ENCODE measurements around the gene MAD1L1.
"Not testable (repeated sequence)": the region's sequence is repeated elsewhere in the genome, so short reads cannot be mapped to it uniquely, and the experiment has no call there.

The MAD1L1 gene

DNA sequence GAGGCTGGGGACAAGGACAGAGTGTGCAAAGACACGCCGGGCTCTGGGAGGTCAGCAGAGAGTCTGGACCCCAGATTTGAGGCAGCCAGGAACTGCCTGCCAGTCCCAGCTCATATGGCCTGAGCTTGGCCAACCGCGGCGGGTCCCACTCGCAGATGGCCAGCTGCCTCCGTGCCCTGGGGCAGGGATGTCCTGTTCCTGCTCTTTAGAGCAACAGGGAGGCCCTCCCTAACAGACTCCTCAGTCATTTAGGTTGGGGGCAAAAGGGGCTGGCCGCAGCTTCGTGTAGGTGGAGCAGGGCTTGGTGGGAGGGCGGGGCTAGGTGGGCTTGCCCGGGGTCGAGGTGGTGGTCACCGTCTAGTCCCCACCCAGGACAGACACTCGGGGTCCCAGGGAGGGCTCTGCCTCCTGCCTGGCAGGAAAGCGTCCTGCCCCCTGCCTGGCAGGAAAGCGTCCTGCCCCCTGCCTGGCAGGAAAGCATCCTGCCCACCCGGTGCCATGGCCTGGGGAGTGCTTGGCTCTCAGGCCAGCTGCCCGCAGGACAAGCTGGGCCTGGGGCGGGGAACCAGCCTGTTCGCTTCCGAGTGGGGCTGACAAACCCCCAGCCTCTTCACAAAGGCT, 393.7 kb downstream of the MAD1L1 start:
- not testable (repeated sequence) for DNase-seq (ENCODE audit: low read depth)

DNA sequence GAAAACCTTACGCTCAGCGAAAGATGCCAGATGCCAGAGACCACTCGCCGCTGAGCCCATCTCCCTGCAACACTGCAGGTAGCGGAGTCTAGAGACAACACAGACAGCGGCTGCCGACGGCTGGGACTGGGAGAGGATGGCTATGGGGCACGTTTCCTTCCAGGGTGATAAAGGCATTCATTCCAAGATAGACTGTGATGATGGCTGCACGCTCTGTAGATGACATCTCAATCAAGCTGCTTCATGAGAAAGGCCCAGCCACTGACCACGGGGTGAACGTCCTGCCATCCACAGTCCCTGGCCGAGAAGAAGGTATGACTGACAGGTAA, 394.2 kb downstream of the MAD1L1 start:
- not testable (repeated sequence) for DNase-seq (ENCODE audit: low read depth)

DNA sequence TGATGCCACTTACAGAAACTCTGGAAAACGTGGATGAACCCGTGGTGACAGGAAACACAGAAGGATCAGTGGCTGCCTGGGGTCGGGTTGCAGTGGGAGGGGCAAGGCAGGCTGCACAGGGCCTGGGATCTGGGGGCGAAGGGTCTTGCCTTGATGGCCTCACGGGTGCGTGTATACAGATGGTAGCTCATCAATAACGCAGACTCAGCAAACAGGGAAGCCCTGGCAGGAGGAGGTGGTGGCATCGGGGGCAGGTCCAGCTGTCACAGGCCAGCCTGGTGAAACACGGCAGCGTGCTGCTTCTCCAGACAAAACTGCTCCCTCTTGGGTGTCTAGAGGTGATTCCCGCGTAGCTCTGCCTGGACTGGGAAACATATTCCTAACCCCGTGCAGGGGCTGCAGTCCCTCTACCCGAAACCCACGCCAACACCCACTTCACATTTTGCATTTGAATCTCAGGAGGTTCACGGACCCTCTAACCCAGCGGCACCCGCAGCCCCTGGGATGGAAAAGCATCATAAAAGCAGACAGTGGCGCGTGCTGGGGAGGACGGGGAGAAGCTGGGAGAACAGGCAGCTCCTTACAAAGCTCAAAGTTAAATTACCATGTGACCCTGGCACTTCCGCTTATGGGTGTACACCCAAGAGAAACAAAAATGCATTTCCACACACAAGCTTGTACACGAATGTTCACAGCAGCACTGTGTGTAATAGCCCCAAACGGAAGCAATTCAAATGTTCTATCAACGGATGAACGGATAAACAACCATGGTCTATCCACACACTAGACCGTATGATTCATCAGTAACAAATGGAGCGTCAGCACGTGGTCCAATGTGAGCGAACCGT, 394.8 kb downstream of the MAD1L1 start:
- not testable (repeated sequence) for DNase-seq (ENCODE audit: low read depth)

DNA sequence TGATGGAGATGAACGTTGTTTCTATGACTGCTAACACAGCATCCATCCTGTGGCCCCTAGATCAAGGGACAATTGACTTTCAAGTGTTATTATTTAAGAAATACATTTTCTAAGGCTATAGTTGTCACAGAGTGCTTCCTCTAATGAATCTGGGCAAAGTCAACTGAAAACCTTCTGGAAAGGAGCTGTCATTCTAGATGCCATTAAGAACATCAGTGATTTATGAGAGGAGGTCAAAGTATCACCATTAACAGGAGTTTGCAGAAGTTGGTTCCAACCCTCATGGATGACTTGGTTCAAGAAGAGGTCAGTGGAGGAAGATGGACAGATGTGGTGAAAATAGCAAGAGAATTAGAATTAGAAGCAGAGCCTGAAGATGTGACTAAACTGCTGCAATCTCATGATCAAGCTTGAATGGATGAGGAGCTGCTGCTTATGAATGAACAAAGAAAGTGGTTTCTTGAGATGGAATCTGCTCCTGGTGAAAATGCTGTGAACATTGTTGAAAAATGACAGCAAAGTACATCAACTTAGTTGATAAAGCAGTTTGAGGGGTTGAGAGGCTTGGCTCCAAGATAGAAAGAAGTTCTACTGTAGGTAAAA, 400.7 kb downstream of the MAD1L1 start:
- not testable (repeated sequence) for DNase-seq (ENCODE audit: low read depth)

DNA sequence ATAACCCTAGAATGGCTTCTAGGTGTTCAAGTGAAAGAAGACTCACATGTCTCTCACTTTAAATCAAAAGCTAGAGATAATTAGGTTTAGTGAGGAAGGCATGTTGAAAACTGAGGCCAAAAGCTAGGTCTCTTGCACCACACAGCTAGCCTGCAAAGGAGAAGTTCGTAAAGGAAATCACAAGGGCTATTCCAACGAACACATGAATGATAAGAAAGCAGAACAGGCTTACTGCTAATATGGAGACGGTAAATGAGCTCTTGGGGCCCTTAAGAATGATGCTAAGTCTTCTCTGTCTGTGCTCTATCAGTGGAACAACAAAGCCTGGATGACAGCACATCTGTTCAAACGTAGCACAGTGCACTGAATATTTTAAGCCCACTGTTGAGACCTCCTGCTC, 401.3 kb downstream of the MAD1L1 start:
- not testable (repeated sequence) for DNase-seq (ENCODE audit: low read depth)

DNA sequence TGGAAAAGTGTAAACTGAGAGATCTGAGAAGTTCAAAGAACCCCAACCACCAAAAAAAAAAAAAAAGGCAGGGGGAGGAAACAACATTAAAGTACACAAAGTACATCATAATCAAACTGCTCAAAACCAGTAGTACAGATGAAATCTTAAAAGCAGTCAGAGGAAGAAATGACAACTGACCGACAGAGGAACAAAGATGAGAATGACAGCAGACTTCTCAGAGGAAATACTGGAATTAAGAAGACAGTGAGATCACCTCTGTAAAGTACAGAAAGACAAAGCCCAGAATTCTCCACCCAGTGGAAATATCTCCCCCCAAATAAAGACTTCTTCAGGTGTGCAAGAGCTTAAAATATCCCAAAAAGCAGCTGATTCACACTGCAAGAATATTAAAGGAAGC, 403.1 kb downstream of the MAD1L1 start:
- DNase-seq (ENCODE audit: low read depth) = not testable (repeated sequence)

DNA sequence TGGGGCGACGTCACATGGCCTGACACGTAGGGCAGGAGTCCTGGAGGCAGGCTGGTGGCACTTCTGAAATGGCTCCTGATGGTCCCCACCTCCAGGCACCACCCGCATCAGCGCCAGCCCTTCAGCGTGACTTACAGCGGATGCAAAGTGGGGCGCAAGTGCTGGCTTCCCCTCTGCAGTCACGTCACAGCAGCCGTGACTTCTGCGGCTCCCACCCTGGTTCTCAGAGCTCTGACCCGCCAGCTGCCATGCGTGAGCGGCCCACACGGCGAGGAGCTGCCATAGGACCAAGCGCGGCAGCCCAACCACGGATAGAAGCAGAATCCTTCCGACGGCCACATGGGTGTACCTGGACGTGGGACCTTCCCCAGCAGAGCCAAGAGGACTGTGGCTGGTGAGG, 403.6 kb downstream of the MAD1L1 start:
- DNase-seq (ENCODE audit: low read depth) = no peak

DNA sequence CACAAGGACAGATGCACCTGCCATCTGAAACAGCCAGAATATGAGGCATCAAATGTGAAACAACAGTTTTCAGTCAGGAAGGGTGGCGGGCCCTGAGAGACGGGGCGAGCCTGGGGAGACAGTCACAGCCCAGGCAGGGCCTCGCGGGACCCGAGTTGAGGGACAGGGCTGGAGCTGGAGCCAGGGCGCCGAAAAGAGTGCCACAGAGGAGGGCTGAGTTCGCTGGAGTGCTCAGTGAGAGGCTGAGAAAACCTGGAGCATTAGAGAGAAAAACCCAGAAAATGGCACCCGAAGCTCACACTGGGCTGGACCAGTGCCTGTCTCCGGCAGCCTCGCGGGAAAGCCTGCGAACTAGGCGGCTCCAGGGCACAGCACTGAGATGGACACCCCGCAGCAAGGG, 404.6 kb downstream of the MAD1L1 start:
- not testable (repeated sequence) for DNase-seq (ENCODE audit: low read depth)

DNA sequence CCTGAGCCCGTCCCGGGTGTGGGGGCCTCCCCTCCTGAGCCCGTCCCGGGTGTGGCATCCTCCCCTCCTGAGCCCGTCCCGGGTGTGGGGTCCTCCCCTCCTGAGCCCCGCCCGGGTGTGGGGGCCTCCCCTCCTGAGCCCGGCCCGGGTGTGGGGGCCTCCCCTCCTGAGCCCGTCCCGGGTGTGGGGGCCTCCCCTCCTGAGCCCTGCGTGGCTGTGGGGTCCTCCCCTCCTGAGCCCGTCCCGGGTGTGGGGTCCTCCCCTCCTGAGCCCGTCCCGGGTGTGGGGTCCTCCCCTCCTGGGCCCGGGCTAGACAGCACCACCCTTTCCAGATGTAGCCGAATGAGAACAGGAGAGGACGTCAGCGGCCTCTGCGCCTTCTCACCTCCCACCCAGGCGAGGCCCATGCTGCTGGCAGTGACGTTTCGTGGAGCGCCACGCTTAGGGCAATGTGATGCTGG, 405.2 kb downstream of the MAD1L1 start:
- DNase-seq (ENCODE audit: low read depth) = not testable (repeated sequence)

DNA sequence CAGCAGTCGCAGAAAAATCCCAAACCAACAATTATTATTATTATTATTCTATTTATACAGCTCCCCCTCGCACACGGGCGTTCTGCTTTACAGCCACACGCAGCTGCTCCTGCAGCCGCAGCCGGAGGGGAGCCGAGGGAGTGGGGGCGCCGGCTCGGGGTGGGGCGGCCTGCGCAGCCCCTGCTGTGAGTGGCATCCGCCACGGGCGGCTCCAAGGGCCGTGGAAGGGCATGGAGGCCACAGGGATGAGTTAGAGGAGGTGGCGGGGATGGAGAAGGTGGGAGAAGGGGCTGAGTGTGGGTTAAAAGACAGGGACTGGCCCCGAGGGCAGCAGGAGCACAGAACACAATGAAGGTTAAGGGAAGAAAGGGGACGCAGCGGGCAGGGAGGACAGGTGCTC, 405.8 kb downstream of the MAD1L1 start:
- not testable (repeated sequence) for DNase-seq (ENCODE audit: low read depth)

DNA sequence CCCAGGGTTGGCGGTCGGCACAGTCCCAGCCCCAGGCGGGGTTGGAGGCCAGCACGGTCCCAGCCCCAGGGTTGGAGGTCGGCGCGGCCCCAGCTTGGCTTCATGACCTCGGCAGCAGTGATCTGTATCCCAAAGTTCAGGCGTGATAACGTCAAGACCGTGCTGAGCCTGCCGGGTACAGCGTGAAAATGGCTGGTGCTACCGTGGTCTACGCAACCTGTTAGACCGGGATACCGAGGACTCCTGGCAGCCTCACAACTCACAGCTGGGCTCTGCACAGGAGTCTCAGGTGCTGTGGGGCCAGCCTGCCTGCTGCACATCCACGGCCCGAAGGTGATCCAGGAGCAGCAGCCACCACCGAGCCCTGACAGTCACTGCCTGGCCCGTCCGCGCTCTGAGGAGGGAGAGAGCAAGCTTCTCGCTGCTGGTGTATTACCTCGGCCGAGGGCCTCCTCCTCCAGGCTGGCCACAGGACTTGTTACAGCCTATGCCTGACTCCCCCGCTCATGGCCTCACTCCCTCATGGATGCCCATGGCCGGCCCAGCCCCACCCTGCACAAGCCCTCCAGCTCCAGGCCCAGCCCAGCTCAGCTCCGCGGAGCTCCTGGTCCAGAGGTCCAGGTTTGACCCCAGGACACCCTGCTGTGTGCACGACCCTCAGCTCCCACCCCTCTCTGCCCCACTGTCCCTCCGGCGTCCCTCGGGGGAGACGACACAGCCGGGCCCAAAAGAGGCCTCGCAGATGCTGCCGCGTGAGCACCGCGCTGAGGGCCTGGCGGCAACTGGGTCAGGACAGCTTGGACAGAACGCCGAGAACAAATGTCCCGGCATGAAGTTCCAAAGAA, 406.6 kb downstream of the MAD1L1 start:
- no peak for DNase-seq (ENCODE audit: low read depth)

DNA sequence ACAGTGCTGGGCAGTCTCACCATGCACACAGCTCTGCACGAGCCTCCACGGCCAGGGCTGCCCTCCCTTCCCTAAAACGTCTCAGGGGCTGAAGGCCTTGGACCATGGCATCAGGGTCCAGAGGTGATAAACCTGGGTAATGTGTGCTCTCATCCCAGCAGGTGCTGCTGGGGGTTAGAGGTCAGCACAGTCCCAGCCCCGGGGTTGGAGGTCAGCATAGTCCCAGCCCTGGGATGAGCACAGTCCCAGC, 407.2 kb downstream of the MAD1L1 start:
- not testable (repeated sequence) for DNase-seq (ENCODE audit: low read depth)

DNA sequence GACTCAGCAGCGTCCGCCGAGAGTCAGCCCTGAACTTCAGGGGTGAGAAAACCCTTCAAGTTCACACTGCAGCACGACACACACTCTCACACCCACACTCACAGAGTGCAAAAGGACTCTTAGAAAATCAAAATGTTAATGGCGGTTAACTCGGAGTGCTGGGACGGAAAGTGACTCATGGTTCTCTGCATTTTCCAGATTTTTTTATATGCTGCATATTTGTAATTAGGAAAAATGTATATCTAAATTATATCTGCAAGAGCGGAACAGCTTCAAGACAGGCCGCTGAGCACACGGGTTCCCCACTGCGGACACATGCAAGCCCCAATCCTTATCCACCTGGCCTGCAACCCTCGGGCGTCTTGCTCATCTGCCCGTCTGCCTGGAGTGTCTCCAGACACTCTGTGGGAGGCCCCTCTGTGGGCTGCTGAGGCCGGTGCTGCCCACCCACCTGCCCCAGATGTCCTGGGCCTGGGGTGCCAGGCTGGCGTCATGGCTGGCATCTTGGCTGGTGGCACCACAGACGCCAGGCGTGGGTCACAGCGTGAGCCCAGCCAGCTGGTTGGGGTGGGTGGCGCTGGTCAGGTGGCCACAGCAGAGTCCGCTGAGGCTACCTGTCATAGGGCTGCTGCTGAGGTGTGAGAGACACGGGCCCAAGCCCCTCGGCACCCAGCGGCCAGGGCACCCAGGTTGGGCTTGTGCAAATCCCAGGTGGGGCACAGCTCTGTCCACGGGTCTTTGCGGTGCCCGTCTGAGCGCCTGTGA, 407.7 kb downstream of the MAD1L1 start:
- DNase-seq (ENCODE audit: low read depth) = not testable (repeated sequence)

DNA sequence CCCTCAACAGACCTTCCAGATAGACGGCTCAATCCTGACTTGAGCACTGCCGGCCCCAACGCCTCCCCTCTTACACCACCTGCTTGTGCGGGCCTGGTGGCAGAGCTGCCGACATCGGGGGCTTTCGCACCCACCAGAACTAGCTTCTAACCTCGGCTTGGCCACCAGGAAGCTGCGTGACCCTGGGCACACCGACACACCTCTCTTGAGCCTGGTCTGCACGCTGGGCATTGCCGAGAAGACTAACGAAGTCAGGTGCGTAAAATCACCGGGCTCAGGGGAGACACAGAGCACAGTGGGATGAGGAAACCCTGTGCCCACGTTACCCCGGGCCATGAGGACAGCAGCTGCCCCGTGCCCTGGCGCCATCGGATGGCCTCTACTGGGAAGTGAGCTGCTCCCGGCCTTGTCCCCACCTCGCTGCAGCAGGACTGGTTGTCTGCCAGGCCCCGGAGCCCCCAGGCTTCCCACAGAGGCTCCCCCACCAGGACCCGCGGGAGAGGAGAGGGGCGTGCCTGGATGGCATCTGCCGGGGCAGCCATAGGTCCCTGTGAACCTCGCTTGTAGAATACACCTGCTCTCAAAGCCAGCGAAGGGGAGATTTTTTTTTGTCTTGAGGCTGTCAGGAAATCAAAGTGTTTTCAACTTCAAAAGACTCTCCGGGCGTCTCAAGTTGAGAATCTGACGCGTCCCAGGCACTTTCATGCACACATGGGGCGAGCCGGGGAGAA, 408.4 kb downstream of the MAD1L1 start:
- DNase-seq (ENCODE audit: low read depth) = peak; percentile 17

DNA sequence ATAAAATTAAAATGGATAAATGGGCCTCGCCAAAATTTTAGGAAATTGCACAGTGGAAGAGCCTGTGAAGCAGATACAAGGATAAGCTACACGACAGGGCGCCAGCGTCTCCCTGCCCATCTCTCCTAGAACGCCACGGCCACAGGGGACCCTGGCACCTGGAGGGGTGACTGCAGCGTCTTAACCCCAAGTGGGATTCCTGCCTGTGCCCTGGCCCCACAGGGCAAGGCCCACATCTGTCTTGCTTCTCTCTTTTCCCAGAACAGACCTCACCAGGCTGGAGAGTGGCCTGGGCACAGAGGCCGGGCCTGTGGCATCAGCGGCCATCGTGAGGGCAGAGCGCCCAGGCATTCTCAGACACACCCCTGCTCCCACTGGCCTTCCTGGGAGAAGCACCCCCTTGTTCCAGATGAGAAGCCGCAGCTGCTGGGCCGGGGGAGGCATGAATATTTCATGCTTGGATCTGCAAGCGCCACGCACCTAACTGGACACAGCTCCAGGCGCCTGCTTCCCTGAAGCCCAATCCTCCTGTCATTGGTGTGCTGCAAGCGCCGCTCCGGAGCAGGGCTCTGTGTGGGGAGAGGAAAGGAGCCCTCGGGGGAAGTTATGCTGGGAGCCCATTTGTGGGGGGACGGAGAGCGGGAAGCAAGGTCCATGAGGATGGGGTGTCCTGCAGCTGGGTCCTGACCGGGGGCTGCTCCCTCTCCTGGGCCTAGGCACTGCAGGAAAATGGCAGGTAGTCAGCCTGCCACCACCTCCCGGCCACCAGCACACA, 409.2 kb downstream of the MAD1L1 start:
- no peak for DNase-seq (ENCODE audit: low read depth)

DNA sequence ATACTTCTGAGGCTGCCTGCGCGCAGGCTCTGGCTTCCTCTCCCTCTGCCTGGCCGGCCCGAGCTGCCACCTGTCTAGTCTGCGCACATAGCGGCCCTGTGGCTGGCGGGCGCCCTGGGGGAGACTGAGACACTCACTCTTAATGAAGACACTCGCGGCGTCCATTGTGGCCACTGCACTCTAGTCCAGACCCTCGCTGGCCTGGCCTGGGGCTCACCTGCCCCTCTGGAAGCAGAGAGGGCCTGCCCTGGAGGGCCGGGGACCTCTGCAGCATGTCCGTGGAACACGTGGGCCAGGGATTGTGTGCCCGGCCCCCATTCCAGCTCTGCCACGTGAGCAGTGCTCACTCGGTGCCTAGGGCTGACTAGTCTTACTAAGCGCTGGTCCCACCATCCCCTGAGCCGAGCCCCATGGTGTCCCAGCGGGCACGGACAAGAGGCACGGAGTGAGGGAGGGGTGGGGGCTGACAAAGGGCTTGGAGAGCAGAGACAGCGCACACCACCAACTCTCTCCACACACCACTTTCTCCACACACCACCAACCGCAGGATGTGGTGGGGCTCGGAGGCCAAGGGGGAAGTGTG, 413.4 kb downstream of the MAD1L1 start:
- no peak for DNase-seq (ENCODE audit: low read depth)

DNA sequence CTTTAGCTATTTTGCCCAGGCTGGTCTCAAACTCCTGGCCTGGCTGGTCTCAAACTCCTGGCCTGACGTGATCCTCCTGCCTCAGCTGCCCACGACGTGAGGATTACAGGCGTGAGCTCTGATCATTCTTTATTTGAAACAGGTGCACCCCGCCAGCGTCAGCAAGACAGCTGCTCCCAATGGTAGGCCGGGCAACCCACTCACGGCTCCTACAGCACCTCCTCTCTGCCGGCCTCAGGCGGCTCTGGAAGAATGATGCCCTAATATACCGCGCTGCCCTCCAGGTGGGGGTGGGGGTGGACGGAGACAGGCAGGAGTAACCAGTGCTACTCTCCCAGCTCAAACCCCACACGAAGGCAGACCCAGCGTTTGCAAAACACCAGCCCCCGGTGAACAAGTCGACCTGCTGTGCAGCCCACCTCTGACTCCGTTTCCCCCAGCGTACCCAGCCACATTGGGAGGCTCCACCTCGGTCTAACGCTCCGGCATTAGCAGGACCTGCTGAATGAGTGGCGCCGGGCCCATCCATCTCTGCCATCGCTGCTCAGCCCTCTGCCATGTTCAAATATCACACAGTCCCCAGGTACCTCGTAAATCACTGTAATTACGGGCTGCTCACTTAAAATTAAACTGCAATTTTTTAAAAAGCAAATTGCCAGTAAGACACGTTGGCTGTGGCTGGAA, 414.0 kb downstream of the MAD1L1 start:
- no peak for DNase-seq (ENCODE audit: low read depth)

DNA sequence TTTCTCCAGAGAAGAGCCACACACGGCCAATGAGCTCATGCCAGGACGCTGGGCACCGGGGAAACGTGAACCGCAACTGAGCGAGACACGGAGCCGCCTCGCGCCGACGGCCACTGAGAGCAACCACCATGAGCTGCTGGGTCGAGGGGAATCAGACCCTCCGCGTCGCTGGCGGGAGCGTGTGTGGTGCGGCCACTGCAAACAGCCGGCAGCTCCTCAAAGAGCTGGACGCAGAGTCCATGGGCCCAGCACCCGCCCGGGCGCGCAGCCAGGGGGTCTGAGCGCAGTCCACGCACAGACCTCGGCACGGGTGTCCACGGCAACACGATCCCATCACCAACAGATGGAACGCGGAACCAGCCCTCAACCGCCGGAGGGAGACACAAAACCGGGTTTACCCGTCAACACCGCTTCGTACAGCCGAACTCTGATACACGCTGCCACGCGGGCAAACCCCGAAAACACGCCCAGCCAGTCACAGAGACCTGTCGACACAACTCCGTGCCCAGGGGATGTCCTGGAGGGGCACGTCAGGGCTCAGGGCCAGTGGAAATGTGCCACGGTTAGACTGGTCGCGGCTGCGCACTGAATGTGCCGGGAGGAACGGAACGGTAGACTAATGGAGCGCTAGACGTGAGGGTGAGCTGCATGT, 415.6 kb downstream of the MAD1L1 start:
- DNase-seq (ENCODE audit: low read depth) = no peak

DNA sequence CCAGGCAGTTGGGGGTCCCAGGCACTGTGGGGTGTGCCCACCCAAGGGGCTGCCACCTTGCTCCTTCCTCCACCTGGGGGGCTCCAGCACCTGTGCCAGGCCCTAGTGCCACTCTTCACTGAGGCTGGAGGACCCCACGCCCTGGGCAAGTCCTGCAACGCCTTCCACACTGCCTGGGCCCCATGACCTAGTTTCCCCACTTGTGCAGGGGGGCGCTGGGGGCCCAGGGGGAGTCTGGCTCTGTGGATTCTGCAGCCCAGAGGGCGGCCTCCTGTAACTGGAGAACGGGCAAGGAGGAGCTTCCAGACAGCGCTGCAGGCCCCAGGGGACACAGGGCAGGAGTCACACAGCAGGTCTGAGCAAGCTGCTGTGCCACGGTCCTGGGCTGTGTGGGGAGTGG, 416.3 kb downstream of the MAD1L1 start:
- DNase-seq (ENCODE audit: low read depth) = not testable (repeated sequence)
